K562 (cell line): ENCODE measurements around the gene CHGA. TPM values are rescaled to one million over a fixed set of nuclear protein-coding genes. Genes with fewer than 3 reads are reported as not detected.

Experiments used
- CREM ChIP-seq: IDR thresholded peaks from 2 replicates; pipeline ENCODE4 v1.6.1; 2014; ENCODE audit warnings: antibody characterized with exemption, low read depth
- DMBX1 ChIP-seq: fragments of 250-450 bp; sonication (Bioruptor Pico); IDR thresholded peaks from 2 replicates; pipeline ENCODE4 v1.8.0; 2022; ENCODE audit warnings: inconsistent platforms, mild to moderate bottlenecking, moderate library complexity, borderline replicate concordance
- FOXP1 ChIP-seq: sonication (generic); formaldehyde crosslinking; IDR thresholded peaks from 2 replicates; pipeline ENCODE4 v1.8.0; 2022; ENCODE audit warnings: mild to moderate bottlenecking, missing genetic modification reagents
- HNRNPL ChIP-seq: fragments of 200-400 bp; formaldehyde crosslinking; IDR thresholded peaks from 2 replicates; pipeline ENCODE4 v1.6.1; 2017; ENCODE audit warnings: low read depth, mild to moderate bottlenecking, low read length
- MAZ ChIP-seq, 2 experiments: fragments of 450-650 bp in 1 of 2; sonication (generic) in 1 of 2; formaldehyde crosslinking; IDR thresholded peaks in 1 of 2; conservative IDR thresholded peaks in 1 of 2; 2 replicates each; pipeline versions ENCODE4 v1.4.0 to v1.5.0; 2020; ENCODE audit warnings: mild to moderate bottlenecking in 1 of 2, missing genetic modification reagents in 1 of 2
- NFIC ChIP-seq: fragments of 450-650 bp; IDR thresholded peaks from 2 replicates; pipeline ENCODE4 v1.6.1; 2017; ENCODE audit warnings: mild to moderate bottlenecking, inconsistent platforms
- PHTF2 ChIP-seq: fragments of 250-450 bp; sonication (Bioruptor Pico); IDR thresholded peaks from 2 replicates; pipeline ENCODE4 v1.5.0; 2021; ENCODE audit warnings: mild to moderate bottlenecking
- PRMT5 ChIP-seq: sonication (generic); formaldehyde crosslinking; IDR thresholded peaks from 2 replicates; pipeline ENCODE4 v1.5.0; 2020; ENCODE audit warnings: missing genetic modification reagents
- ZBTB1 ChIP-seq: sonication (generic); formaldehyde crosslinking; IDR thresholded peaks from 2 replicates; pipeline ENCODE4 v1.8.1; 2023; ENCODE audit warnings: missing genetic modification reagents, low read depth, mild to moderate bottlenecking, borderline replicate concordance
- ZKSCAN1 ChIP-seq: fragments of 150-350 bp; IDR thresholded peaks from 2 replicates; pipeline ENCODE4 v1.6.1; 2016; ENCODE audit warnings: low read depth, low read length
- ZNF316 ChIP-seq: fragments of 450-650 bp; IDR thresholded peaks from 2 replicates; pipeline ENCODE4 v1.6.1; 2016
- ZNF384 ChIP-seq: IDR thresholded peaks from 2 replicates; pipeline ENCODE4 v1.6.1; 2012; ENCODE audit warnings: low read depth, low read length, improper control_type of control experiment
- ZNF785 ChIP-seq: fragments of 250-450 bp; sonication (Bioruptor Pico); IDR thresholded peaks from 2 replicates; pipeline ENCODE4 v1.4.0; 2020; ENCODE audit warnings: mild to moderate bottlenecking
- polyA plus RNA-seq, 8 experiments: library from polyadenylated mRNA; depleted of rRNA in 4 of 8; stranded (reverse) in 5 of 8; unstranded in 3 of 8; fragments of >200 nt; fragmentation: Nextera tagmentation in 2 of 8; fragmentation: Illumina TruSeq in 1 of 8; extraction: Ambion mirVana in 2 of 8; extraction: Trizol in 1 of 8; gene quantifications; 2 replicates each; pipeline versions ENCODE4 v1.2.1 to v1.2.3, GENCODE V29; 2011 to 2014; ENCODE audit warnings: inconsistent platforms in 1 of 8, missing spikeins in 1 of 8
- total RNA-seq, 7 experiments: library from RNA; depleted of rRNA in 6 of 7; stranded (reverse); fragments of >200 nt in 6 of 7; fragmentation: Illumina TruSeq in 2 of 7; extraction: Trizol in 2 of 7; gene quantifications; 2 replicates each; pipeline versions ENCODE4 v1.2.1 to v1.2.3, GENCODE V29; 2011 to 2021; ENCODE audit warnings: low replicate concordance in 1 of 7
- TF ChIP-seq, protein P1 (sequence below): sonication (generic); formaldehyde crosslinking; IDR thresholded peaks from 2 replicates; pipeline ENCODE4 v1.8.0; 2022; ENCODE audit warnings: mild to moderate bottlenecking, missing genetic modification reagents
- TF ChIP-seq, protein P2 (sequence below): fragments of 250-450 bp; sonication (Bioruptor Pico); IDR thresholded peaks from 2 replicates; pipeline ENCODE4 v1.8.0; 2021; ENCODE audit warnings: borderline replicate concordance, mild to moderate bottlenecking, moderate library complexity; ENCODE audit not compliant: poor library complexity, severe bottlenecking
- TF ChIP-seq, protein P3 (sequence below): sonication (generic); formaldehyde crosslinking; IDR thresholded peaks from 2 replicates; pipeline ENCODE4 v1.5.0; 2020; ENCODE audit warnings: missing genetic modification reagents
- TF ChIP-seq, protein P4 (sequence below): fragments of 450-650 bp; IDR thresholded peaks from 2 replicates; pipeline ENCODE4 v1.6.1; 2016; ENCODE audit warnings: low read depth

CHGA gene
- total and polyA plus RNA-seq, 9 of the 15 experiments (the other 6 are each of a cell fraction or from before 2014, with no cell fraction given): not detected

DNA sequence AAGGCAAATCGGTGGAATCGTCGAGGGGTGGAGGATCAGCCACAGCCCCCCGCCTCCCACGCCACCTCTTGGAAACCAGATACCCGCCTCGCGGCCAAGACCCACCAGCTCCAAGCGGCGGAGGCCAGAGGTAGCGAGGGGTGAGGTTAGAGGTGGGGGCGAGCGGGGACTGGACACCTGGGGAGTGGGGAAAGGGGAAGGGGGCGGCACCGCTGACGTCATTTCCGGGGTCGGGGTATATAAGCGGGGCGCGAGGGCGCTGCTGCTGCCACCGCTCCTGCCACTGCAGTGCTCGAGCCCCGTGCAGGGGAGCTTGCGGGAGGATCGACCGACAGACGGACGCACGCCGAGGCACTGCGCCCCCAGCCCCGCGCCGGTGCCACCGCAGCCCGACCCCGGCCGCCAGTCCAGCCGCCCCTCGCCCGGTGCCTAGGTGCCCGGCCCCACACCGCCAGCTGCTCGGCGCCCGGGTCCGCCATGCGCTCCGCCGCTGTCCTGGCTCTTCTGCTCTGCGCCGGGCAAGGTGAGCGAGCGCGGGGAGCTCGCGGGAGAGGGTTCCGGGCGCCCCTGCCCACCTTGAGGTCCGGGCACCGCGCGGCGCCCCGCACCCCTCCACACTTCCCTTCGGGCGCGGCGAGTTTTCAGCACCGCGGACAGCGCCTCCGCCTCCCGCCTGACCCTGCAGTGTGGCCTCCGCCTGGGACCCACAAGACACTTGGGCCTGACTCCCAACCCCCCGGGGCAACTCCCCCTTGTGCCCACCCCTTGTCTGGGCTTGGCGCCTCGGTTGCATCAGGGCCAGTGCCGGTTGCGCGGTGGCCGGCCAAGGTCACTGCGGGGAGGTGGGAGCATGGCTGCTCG, at the start of gene CHGA (continued):
- TF ChIP-seq ZNF785 (CRISPR knock-in tag) (no peak), ZNF316 (no peak), NFIC (no peak), PHTF2 (no peak), DMBX1 (CRISPR knock-in tag) (no peak), MAZ (CRISPR knock-in tag; conservative IDR thresholded peaks at IDR 0.05 in 1 of 2, IDR thresholded peaks at IDR 0.05 in 1 of 2) (peak in 1 of 2 experiments; percentile 35; a peak in 1 of 4 replicates), CREM (peak; percentile 22; the same call in 1 of the 2 replicates), PRMT5 (peak; percentile 85), FOXP1 (CRISPR knock-in tag) (peak; percentile 26; the same call in 1 of the 2 replicates), HNRNPL (0 out of 2 replicates have a peak, but pooled peaks have one; percentile 79), ZKSCAN1 (no peak), ZBTB1 (CRISPR knock-in tag) (0 out of 2 replicates have a peak, but pooled peaks have one; percentile 24), ZNF384 (no peak)
- TF ChIP-seq, protein P1, sequence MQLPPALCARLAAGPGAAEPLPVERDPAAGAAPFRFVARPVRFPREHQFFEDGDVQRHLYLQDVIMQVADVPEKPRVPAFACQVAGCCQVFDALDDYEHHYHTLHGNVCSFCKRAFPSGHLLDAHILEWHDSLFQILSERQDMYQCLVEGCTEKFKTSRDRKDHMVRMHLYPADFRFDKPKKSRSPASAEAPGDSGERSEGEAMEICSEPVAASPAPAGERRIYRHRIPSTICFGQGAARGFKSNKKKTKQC: peak; percentile 88; the same call in 1 of the 2 replicates
- TF ChIP-seq, protein P2, sequence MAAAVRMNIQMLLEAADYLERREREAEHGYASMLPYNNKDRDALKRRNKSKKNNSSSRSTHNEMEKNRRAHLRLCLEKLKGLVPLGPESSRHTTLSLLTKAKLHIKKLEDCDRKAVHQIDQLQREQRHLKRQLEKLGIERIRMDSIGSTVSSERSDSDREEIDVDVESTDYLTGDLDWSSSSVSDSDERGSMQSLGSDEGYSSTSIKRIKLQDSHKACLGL (CRISPR knock-in tag): no peak
- TF ChIP-seq, protein P3, sequence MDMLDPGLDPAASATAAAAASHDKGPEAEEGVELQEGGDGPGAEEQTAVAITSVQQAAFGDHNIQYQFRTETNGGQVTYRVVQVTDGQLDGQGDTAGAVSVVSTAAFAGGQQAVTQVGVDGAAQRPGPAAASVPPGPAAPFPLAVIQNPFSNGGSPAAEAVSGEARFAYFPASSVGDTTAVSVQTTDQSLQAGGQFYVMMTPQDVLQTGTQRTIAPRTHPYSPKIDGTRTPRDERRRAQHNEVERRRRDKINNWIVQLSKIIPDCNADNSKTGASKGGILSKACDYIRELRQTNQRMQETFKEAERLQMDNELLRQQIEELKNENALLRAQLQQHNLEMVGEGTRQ (CRISPR knock-in tag): peak; percentile 28; the same call in 1 of the 2 replicates
- TF ChIP-seq, protein P4, sequence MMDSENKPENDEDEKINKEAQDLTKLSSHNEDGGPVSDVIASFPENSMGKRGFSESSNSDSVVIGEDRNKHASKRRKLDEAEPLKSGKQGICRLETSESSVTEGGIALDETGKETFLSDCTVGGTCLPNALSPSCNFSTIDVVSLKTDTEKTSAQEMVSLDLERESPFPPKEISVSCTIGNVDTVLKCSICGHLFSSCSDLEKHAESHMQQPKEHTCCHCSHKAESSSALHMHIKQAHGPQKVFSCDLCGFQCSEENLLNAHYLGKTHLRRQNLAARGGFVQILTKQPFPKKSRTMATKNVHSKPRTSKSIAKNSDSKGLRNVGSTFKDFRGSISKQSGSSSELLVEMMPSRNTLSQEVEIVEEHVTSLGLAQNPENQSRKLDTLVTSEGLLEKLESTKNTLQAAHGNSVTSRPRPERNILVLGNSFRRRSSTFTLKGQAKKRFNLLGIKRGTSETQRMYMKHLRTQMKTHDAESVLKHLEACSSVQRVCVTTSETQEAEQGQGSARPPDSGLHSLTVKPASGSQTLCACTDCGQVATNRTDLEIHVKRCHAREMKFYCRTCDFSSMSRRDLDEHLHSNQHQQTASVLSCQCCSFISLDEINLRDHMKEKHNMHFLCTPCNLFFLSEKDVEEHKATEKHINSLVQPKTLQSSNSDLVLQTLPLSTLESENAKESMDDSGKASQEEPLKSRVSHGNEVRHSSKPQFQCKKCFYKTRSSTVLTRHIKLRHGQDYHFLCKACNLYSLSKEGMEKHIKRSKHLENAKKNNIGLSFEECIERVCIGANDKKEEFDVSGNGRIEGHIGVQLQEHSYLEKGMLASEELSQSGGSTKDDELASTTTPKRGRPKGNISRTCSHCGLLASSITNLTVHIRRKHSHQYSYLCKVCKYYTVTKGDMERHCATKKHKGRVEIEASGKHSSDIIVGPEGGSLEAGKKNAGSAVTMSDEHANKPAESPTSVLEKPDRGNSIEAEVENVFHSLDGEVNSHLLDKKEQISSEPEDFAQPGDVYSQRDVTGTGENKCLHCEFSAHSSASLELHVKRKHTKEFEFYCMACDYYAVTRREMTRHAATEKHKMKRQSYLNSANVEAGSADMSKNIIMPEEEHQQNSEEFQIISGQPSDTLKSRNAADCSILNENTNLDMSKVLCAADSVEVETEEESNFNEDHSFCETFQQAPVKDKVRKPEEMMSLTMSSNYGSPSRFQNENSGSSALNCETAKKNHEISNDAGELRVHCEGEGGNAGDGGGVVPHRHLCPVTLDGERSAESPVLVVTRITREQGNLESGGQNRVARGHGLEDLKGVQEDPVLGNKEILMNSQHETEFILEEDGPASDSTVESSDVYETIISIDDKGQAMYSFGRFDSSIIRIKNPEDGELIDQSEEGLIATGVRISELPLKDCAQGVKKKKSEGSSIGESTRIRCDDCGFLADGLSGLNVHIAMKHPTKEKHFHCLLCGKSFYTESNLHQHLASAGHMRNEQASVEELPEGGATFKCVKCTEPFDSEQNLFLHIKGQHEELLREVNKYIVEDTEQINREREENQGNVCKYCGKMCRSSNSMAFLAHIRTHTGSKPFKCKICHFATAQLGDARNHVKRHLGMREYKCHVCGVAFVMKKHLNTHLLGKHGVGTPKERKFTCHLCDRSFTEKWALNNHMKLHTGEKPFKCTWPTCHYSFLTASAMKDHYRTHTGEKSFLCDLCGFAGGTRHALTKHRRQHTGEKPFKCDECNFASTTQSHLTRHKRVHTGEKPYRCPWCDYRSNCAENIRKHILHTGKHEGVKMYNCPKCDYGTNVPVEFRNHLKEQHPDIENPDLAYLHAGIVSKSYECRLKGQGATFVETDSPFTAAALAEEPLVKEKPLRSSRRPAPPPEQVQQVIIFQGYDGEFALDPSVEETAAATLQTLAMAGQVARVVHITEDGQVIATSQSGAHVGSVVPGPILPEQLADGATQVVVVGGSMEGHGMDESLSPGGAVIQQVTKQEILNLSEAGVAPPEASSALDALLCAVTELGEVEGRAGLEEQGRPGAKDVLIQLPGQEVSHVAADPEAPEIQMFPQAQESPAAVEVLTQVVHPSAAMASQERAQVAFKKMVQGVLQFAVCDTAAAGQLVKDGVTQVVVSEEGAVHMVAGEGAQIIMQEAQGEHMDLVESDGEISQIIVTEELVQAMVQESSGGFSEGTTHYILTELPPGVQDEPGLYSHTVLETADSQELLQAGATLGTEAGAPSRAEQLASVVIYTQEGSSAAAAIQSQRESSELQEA: no peak
